Muscle layer of duodenum (tissue), 2 donors: ENCODE results near the gene RXRA.

Experiments used
- H3K27ac ChIP-seq: one replicate; pipeline ENCODE4 v1.7.0; 2013; ENCODE audit warnings: mild to moderate bottlenecking, low read length
- H3K27me3 ChIP-seq: one replicate; pipeline ENCODE4 v1.7.0; 2013; ENCODE audit warnings: low read depth, mild to moderate bottlenecking, control low read depth, low read length
- H3K36me3 ChIP-seq, 2 donors: one replicate each; pipeline ENCODE4 v1.7.0; 2013; ENCODE audit warnings: low read length in 2 of 2, control low read depth in 1 of 2, mild to moderate bottlenecking in 1 of 2; ENCODE audit not compliant: insufficient read depth in 2 of 2, control insufficient read depth in 1 of 2
- H3K4me1 ChIP-seq, 2 donors: one replicate each; pipeline ENCODE4 v1.7.0; 2013; ENCODE audit warnings: low read length in 2 of 2, mild to moderate bottlenecking in 2 of 2, control low read depth in 1 of 2, moderate library complexity in 1 of 2; ENCODE audit not compliant: insufficient read depth in 2 of 2, control insufficient read depth in 1 of 2
- H3K4me3 ChIP-seq, 2 donors: one replicate each; pipeline ENCODE4 v1.7.0; 2013; ENCODE audit warnings: low read length in 2 of 2, low read depth in 1 of 2, mild to moderate bottlenecking in 1 of 2
- H3K9me3 ChIP-seq, 2 donors: one replicate each; pipeline ENCODE4 v1.7.0; 2013; ENCODE audit warnings: low read length in 2 of 2, control low read depth in 1 of 2, mild to moderate bottlenecking in 1 of 2; ENCODE audit not compliant: control insufficient read depth in 1 of 2
- donor health status: healthy.

The RXRA gene

DNA sequence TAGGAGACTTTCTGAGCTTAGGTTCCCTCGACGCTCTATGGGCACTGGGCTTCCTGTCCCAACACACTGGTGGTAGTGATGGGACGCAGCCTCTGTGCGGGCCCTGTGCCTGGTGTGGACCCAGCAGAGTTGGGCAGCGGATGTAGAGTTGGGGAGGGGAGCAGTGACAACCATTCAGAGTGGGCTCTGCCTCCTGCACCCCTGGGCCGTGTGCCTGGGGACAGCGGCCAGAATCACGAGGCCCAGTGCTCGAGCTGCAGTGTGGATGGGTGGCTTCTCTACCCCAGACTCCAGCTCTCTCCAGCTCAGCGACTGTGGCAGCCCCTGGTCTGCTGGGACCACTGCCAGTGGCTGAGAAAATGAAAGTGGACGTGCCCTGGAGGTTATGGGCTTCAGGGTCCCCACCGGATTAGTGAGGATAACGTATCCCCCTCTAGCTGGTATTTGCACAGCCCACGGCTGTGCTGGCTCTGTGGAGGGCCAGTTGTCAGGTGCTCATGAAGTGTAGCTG is 18.6 kb downstream of the RXRA start:
- peaks cover 26 to 76% of the 10 kb centered on the region in 2 donors for H3K4me1 ChIP-seq

GRCh38 chr9:134345737-134346136 is 19.5 kb downstream of the RXRA start:
- peaks cover 21 to 76% of the 10 kb centered on the region in 2 donors for H3K4me1 ChIP-seq
- H3K9me3 ChIP-seq: no peaks in the 10 kb centered on the region
- H3K4me3 ChIP-seq: no peak overlapping the region
- H3K27me3 ChIP-seq: no peaks in the 10 kb centered on the region
- no peak overlapping the region for H3K27ac ChIP-seq
- no peaks in the 10 kb centered on the region for H3K36me3 ChIP-seq

More for the DNA sequence above, 18.6 kb downstream of the RXRA start:
- Histone ChIP-seq H3K27ac (no peak overlapping the region), H3K9me3 (no peaks in the 10 kb centered on the region), H3K36me3 (no peaks in the 10 kb centered on the region), H3K4me3 (no peak overlapping the region), H3K27me3 (no peaks in the 10 kb centered on the region)

DNA sequence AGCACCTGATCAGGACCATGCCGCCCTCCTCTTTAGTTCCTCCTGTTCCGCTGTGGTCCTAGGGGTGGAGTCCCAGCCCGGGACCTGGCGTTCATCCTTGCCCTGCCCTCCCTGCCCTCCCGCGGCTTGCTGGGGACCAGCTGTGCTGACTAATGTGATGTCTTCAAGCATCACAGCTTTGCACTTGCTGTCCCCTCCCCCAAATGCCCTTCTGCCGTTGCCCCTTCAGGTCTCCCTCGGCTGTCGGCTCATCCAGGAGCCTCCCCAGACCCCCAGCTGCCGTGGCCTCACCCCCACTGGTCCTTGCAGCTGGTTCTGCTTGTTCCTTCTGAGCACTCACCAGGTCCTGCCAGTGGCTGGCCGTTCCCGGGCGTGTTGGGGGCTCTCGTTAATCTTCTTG is 19.9 kb downstream of the RXRA start:
- Histone ChIP-seq H3K4me3 (no peak overlapping the region), H3K27ac (no peak overlapping the region), H3K36me3 (no peaks in the 10 kb centered on the region), H3K9me3 (no peaks in the 10 kb centered on the region), H3K4me1 (peaks cover 19 to 76% of the 10 kb centered on the region in 2 donors), H3K27me3 (no peaks in the 10 kb centered on the region)

DNA sequence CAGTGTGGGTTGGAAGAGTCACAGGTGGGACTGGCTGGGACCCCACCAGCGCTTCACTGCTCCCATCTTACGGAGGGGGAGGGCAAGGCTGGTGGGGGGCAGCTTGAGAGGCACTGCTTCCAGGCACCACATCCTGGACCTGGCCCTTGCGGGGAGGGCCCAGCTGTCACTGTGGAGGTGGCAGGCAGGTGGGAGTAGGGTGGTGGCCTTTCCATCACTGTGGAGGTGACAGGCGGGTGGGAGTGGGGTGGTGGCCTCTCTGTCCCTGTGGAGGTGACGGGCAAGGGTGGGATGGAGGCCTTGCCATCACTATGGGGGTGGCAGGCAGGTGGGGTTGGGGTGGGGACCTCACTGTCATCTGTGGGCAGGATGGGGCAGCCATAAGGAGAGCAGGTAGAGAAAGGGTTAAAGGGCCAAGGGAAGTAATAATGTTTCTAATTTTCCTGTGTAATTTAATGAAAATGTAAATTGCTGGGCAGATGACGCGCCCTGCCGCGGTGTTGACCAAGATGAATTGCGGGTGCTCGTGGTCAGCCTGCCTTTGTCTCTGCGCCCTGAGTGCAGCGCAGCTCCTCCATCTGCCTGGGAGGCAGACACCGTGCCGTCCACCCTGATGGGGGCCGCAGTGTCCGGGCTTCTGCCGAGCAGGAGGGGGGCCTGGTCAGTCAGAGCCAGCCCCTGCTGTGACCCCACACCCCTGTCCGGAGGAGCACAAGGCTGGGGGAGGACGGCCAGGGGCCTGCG is 20.8 kb downstream of the RXRA start:
- Histone ChIP-seq H3K4me1 (peaks cover 16 to 74% of the 10 kb centered on the region in 2 donors), H3K9me3 (no peaks in the 10 kb centered on the region), H3K4me3 (no peak overlapping the region), H3K36me3 (no peaks in the 10 kb centered on the region), H3K27ac (no peak overlapping the region), H3K27me3 (no peaks in the 10 kb centered on the region)

DNA sequence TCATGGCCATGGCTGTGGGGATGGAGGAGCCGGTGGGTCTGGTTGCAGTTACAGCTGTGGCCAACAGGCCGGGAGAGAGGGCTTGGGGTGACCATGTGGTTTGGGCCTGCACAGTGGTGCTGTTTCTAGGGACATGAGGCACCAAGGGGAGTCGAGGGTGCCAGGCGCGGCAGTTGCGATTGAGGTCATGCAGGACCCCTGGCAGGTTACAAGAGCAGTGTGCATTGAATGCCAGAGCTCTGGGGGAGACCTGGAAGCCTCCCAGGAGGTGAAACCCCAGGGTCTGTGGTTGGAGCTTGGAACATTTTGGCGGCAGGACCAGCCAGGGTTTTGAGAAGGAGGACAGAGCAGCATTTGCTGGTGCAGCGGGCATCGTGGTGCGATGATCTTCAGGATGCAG is 21.7 kb downstream of the RXRA start:
- Histone ChIP-seq H3K27ac (no peak overlapping the region), H3K4me1 (peaks cover 13 to 72% of the 10 kb centered on the region in 2 donors), H3K9me3 (no peaks in the 10 kb centered on the region), H3K27me3 (no peaks in the 10 kb centered on the region), H3K36me3 (no peaks in the 10 kb centered on the region), H3K4me3 (no peak overlapping the region)

- Histone ChIP-seq H3K9me3 (no peaks in the 10 kb centered on the region), H3K27me3 (no peaks in the 10 kb centered on the region), H3K36me3 (no peaks in the 10 kb centered on the region), H3K27ac (no peak overlapping the region), H3K4me3 (no peak overlapping the region), H3K4me1 (peaks cover 10 to 71% of the 10 kb centered on the region in 2 donors)
These were observed 22.3 kb downstream of the RXRA start for GRCh38 chr9:134348404-134349155.

GRCh38 chr9:134349936-134350335 is 23.7 kb downstream of the RXRA start:
- H3K4me3 ChIP-seq: no peak overlapping the region
- no peak overlapping the region for H3K27ac ChIP-seq
- H3K4me1 ChIP-seq: peaks cover 8 to 70% of the 10 kb centered on the region in 2 donors
- no peaks in the 10 kb centered on the region for H3K27me3 ChIP-seq
- H3K9me3 ChIP-seq: no peaks in the 10 kb centered on the region
- no peaks in the 10 kb centered on the region for H3K36me3 ChIP-seq

GRCh38 chr9:134350416-134350994 is 24.2 kb downstream of the RXRA start:
- no peaks in the 10 kb centered on the region for H3K36me3 ChIP-seq
- H3K4me1 ChIP-seq: peaks cover 8 to 68% of the 10 kb centered on the region in 2 donors
- H3K27me3 ChIP-seq: no peaks in the 10 kb centered on the region
- H3K27ac ChIP-seq: no peak overlapping the region
- no peaks in the 10 kb centered on the region for H3K9me3 ChIP-seq
- H3K4me3 ChIP-seq: no peak overlapping the region

DNA sequence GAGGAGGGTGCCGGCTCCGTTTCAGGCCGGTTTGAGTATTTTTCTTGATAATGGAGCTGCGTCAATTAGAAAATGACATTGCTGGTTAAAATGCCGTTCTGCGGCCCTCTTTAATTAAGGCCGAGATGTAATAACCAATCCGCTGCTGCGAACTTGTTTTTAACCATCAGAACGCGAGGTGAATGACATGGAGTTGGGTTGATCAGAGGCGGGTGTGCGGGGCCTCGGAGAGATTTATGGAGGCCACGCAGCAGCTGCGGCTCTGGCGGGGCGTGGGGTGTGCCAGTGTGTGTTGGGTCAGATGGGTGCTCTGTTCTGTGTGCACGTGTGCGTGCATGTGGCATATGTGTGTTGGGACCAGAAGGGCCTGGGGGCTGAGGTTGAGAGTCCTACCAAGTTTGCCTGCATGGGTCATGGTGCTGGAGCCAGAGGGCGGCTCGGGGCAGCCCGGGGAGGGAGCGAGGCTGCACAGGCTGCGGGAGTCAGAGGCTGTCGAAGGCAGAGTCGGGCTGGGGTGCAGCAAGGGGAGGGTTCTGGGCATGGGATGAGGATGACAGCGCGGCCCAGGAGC is 25.4 kb downstream of the RXRA start:
- Histone ChIP-seq H3K4me1 (peaks cover 8 to 67% of the 10 kb centered on the region in 2 donors), H3K9me3 (no peaks in the 10 kb centered on the region)

DNA sequence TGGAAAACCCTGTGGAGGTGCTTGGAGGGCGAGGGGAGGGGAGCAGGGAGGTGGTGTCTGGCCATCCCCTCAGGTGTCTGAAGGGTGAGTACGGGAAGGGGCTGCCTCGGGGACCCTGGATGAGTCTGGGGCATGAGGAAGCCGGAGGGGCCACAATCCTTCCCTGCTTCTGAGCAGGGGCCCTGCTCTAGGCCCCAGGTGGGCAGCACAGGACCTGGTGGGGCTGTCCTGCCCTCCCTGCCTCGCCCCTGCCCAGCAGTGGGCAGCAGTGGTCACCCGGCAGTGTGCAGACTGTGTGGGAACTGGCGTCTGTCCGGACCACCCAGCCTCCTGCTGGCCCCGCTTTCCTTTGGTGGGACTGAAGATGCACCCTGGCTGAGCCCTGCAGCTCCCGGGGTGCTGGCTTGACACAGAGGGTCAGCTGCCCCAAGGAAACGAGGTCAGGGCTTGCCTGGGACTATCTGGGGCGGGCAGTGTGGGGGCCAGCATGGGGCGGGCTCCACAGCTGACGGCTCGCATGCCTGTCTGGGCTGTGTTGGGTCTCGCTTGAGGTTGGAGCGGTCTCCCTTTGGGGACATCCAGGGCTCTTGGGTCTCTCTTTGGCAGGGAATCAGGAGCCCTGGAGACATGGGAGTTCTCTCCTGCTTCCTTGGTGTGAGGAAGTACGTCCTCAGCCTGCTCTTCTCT is 26.1 kb downstream of the RXRA start:
- Histone ChIP-seq H3K4me1 (peaks cover 11 to 67% of the 10 kb centered on the region in 2 donors), H3K27ac (no peak overlapping the region), H3K27me3 (no peaks in the 10 kb centered on the region), H3K4me3 (no peak overlapping the region), H3K36me3 (no peaks in the 10 kb centered on the region), H3K9me3 (no peaks in the 10 kb centered on the region)

More for the DNA sequence above, 25.4 kb downstream of the RXRA start:
- no peak overlapping the region for H3K4me3 ChIP-seq
- H3K27me3 ChIP-seq: no peaks in the 10 kb centered on the region
- no peaks in the 10 kb centered on the region for H3K36me3 ChIP-seq
- H3K27ac ChIP-seq: no peak overlapping the region
